Mesenchymal stem cell (in vitro differentiated cells and primary cell): Measurements from ENCODE around the gene FAM25A.
"Not testable (repeated sequence)": the region's sequence is repeated elsewhere in the genome, so short reads cannot be mapped to it uniquely, and the experiment has no call there.

ENCODE experiments used
- DNase-seq: peaks from one replicate; pipeline ENCODE4 v3.0.0-alpha.2; 2013
- H2AFZ ChIP-seq: one replicate; pipeline ENCODE4 v1.6.1; 2013; ENCODE audit warnings: low read depth, mild to moderate bottlenecking, control low read depth, inconsistent platforms, low read length, moderate library complexity
- H2AK5ac ChIP-seq: 2 replicates; pipeline ENCODE4 v1.6.1; 2013; ENCODE audit warnings: low read length, moderate library complexity, mild to moderate bottlenecking, inconsistent platforms; ENCODE audit not compliant: severe bottlenecking
- H2BK120ac ChIP-seq: one replicate; pipeline ENCODE4 v1.6.1; 2013; ENCODE audit warnings: low read depth, mild to moderate bottlenecking, inconsistent platforms, low read length, moderate library complexity
- H2BK12ac ChIP-seq, 2 experiments: one replicate each; pipeline ENCODE4 v1.6.1; 2013; ENCODE audit warnings: inconsistent platforms in 2 of 2, low read length in 2 of 2, mild to moderate bottlenecking in 2 of 2, moderate library complexity in 2 of 2, control low read depth in 1 of 2
- H2BK15ac ChIP-seq: one replicate; pipeline ENCODE4 v1.6.1; 2013; ENCODE audit warnings: mild to moderate bottlenecking, low read depth, inconsistent platforms; ENCODE audit not compliant: poor library complexity, severe bottlenecking
- H2BK5ac ChIP-seq: 2 replicates; pipeline ENCODE4 v1.6.1; 2013; ENCODE audit warnings: low read depth, mild to moderate bottlenecking, low read length, control low read depth, inconsistent platforms; ENCODE audit not compliant: poor library complexity, severe bottlenecking
- H3K14ac ChIP-seq, 2 experiments: one replicate each; pipeline ENCODE4 v1.6.1; 2013; ENCODE audit warnings: inconsistent platforms in 2 of 2, low read length in 2 of 2, control low read depth in 1 of 2, mild to moderate bottlenecking in 1 of 2, moderate library complexity in 1 of 2
- H3K18ac ChIP-seq, 2 experiments: one replicate each; pipeline ENCODE4 v1.6.1; 2013; ENCODE audit warnings: inconsistent platforms in 2 of 2, low read length in 2 of 2, control low read depth in 1 of 2, low read depth in 1 of 2, mild to moderate bottlenecking in 1 of 2
- H3K23ac ChIP-seq, 2 experiments: one replicate each; pipeline ENCODE4 v1.6.1; 2013; ENCODE audit warnings: inconsistent platforms in 2 of 2, low read length in 2 of 2, mild to moderate bottlenecking in 2 of 2, moderate library complexity in 2 of 2, control low read depth in 1 of 2
- H3K27ac ChIP-seq: 2 replicates; pipeline ENCODE4 v1.5.1; 2013; ENCODE audit warnings: mild to moderate bottlenecking, moderate library complexity, low read length, control low read depth, inconsistent platforms; ENCODE audit not compliant: poor library complexity, severe bottlenecking
- H3K27me3 ChIP-seq, 2 experiments: 2 replicates each; pipeline versions ENCODE4 v1.6.1 to v1.7.0; 2013; ENCODE audit warnings: low read length in 2 of 2, mild to moderate bottlenecking in 2 of 2, moderate library complexity in 2 of 2, control low read depth in 1 of 2, inconsistent platforms in 1 of 2; ENCODE audit not compliant: control insufficient read depth in 1 of 2, insufficient read depth in 1 of 2
- H3K36me3 ChIP-seq, 2 experiments: 2 replicates each; pipeline versions ENCODE4 v1.6.1 to v1.7.0; 2013; ENCODE audit warnings: low read length in 2 of 2, control low read depth in 1 of 2, inconsistent platforms in 1 of 2, low read depth in 1 of 2, mild to moderate bottlenecking in 1 of 2; ENCODE audit not compliant: insufficient read depth in 2 of 2, control insufficient read depth in 1 of 2
- H3K4ac ChIP-seq, 2 experiments: one replicate each; pipeline ENCODE4 v1.6.1; 2013; ENCODE audit warnings: inconsistent platforms in 2 of 2, low read length in 2 of 2, mild to moderate bottlenecking in 2 of 2, moderate library complexity in 2 of 2, control low read depth in 1 of 2, low read depth in 1 of 2
- H3K4me1 ChIP-seq: 2 replicates; pipeline ENCODE4 v1.6.1; 2013; ENCODE audit warnings: low read depth, low read length, control low read depth; ENCODE audit not compliant: control insufficient read depth, insufficient read depth
- H3K4me2 ChIP-seq: 2 replicates; pipeline ENCODE4 v1.6.1; 2013; ENCODE audit warnings: low read length, mild to moderate bottlenecking, inconsistent platforms; ENCODE audit not compliant: poor library complexity, severe bottlenecking
- H3K4me3 ChIP-seq, 2 experiments: 2 replicates each; pipeline versions ENCODE4 v1.5.1 to v1.7.0; 2013; ENCODE audit warnings: low read length in 2 of 2, mild to moderate bottlenecking in 2 of 2, control low read depth in 1 of 2, low read depth in 1 of 2; ENCODE audit not compliant: insufficient read depth in 1 of 2
- H3K79me1 ChIP-seq: replicated peaks from 2 replicates; pipeline ENCODE4 v1.6.1; 2013; ENCODE audit warnings: mild to moderate bottlenecking, control low read depth, low read length, inconsistent platforms; ENCODE audit not compliant: poor library complexity, severe bottlenecking
- H3K9ac ChIP-seq: 2 replicates; pipeline ENCODE4 v1.7.0; 2013; ENCODE audit warnings: mild to moderate bottlenecking, low read length, moderate library complexity
- H3K9me3 ChIP-seq: 2 replicates; pipeline ENCODE4 v1.7.0; 2013; ENCODE audit warnings: mild to moderate bottlenecking, low read length; ENCODE audit not compliant: control insufficient read depth
- H4K8ac ChIP-seq: one replicate; pipeline ENCODE4 v1.6.1; 2013; ENCODE audit warnings: inconsistent platforms, mild to moderate bottlenecking, low read length, moderate library complexity
- H4K91ac ChIP-seq: one replicate; pipeline ENCODE4 v1.6.1; 2013; ENCODE audit warnings: mild to moderate bottlenecking, low read length, inconsistent platforms
- WGBS: methylation state at CpG from one replicate; pipeline ENCODE4 v1.1.7; 2013; ENCODE audit warnings: mixed read lengths; 5-methylcytosine and 5-hydroxymethylcytosine counted together

FAM25A gene

DNA sequence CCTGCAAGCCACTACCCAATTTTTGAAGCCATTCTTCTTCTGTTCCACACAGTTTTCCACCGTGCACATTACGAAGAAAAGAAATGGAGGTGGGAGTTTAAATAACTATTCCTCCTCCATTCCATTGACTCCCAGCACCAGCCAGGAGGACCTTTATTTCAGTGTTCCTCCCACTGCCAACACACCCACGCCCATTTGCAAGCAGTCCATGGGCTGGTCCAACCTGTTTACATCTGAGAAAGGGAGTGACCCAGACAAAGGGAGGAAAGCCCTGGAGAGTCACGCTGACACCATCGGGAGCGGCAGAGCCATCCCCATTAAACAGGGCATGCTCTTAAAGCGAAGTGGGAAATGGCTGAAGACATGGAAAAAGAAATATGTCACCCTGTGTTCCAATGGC is 11.8 kb upstream of the FAM25A start:
- H3K4me1 ChIP-seq, H2BK15ac ChIP-seq, H2AFZ ChIP-seq, H3K14ac ChIP-seq, H2BK5ac ChIP-seq, H3K36me3 ChIP-seq, H2BK120ac ChIP-seq, H3K18ac ChIP-seq, H3K79me1 ChIP-seq, H2AK5ac ChIP-seq, H3K9ac ChIP-seq, H2BK12ac ChIP-seq, H3K9me3 ChIP-seq, H4K91ac ChIP-seq, H3K4me2 ChIP-seq, H3K4me3 ChIP-seq, H3K27me3 ChIP-seq, DNase-seq, H4K8ac ChIP-seq, H3K4ac ChIP-seq, H3K27ac ChIP-seq, H3K23ac ChIP-seq: not testable (repeated sequence)
- WGBS = 98% methylated on average over 3 of the region's 7 CpGs

- not testable (repeated sequence) for H2BK5ac ChIP-seq, H3K4me3 ChIP-seq, H3K9me3 ChIP-seq, H3K4ac ChIP-seq, H3K79me1 ChIP-seq, H2AFZ ChIP-seq, H3K36me3 ChIP-seq, H3K4me2 ChIP-seq, DNase-seq, H3K9ac ChIP-seq, H3K14ac ChIP-seq, H3K23ac ChIP-seq, H4K91ac ChIP-seq, H2BK15ac ChIP-seq, H2AK5ac ChIP-seq, H4K8ac ChIP-seq, H3K27me3 ChIP-seq, H3K27ac ChIP-seq, H3K18ac ChIP-seq, H2BK120ac ChIP-seq, H3K4me1 ChIP-seq, H2BK12ac ChIP-seq
- WGBS = 95% methylated on average over 12 of the region's 18 CpGs
Observed at GRCh38 chr10:87009134-87009696, 10.9 kb upstream of the FAM25A start.

DNA sequence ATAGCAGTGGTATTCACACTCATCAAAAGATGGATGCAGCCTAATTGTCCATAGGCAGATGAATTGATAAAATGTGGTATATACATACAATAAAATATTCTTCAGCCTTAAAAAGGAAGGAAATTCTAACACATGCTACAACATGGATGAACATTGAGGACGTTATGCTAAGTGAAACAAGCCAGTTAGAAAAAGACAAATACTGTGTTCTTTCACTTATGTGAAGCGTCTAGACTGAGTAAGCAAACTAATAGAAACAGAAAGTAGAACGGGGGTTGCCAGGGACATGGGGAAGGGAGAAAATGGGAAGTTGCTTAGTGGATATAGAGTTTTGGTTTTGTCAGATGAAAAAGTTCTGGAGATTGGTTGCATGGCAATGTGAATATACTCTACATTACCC is 6.6 kb upstream of the FAM25A start:
- not testable (repeated sequence) for H2BK5ac ChIP-seq, H3K4me1 ChIP-seq, DNase-seq, H3K23ac ChIP-seq, H3K18ac ChIP-seq, H3K27me3 ChIP-seq, H2BK120ac ChIP-seq, H4K91ac ChIP-seq, H3K9ac ChIP-seq, H3K79me1 ChIP-seq, H3K9me3 ChIP-seq, H2BK15ac ChIP-seq, H4K8ac ChIP-seq, H3K27ac ChIP-seq, H2BK12ac ChIP-seq, H3K4me3 ChIP-seq, H3K14ac ChIP-seq, H3K36me3 ChIP-seq, H2AK5ac ChIP-seq, H3K4me2 ChIP-seq, H3K4ac ChIP-seq, H2AFZ ChIP-seq
- no CpG with 5 or more reads among the region's 3 CpGs for WGBS

DNA sequence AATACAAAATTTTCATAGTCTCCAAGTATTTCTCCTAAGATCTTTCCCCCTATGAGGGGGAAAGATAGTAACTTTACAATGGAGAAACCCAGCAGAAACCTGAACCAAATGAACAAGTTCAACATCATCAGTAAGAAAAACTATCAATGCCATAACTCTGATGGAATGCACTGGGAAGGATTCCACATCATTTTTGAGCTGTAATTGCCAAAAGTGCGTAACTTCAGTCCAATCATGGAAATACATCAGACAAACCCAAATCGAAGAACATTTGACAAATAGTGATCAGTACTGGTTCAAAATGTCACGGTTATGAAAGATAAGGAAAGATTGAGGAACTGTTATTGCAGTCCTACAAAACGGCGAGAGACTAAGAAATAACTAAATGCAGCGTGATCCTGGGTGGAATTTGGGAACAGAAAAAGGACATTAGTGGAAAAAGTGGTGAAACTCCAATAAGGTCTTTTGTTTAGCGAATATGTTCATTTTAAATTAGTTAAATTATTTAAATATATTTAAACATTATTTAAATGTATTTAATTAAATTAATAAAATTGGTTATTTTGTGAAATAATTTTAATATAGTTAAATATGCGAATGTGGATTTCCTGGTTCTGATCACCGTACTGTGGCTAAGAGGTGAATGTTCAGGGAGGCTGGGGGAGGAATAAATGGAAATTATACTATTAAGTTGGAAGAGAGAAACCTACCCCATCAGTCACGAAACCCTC is 4.9 kb upstream of the FAM25A start:
- not testable (repeated sequence) for H3K23ac ChIP-seq, H2BK12ac ChIP-seq, H3K9ac ChIP-seq, H4K91ac ChIP-seq, H2BK5ac ChIP-seq, H3K14ac ChIP-seq, H4K8ac ChIP-seq, H3K4ac ChIP-seq, H3K27me3 ChIP-seq, H3K27ac ChIP-seq, DNase-seq, H3K4me1 ChIP-seq, H2BK120ac ChIP-seq, H3K4me3 ChIP-seq, H2BK15ac ChIP-seq, H2AK5ac ChIP-seq, H3K36me3 ChIP-seq, H3K9me3 ChIP-seq, H3K4me2 ChIP-seq, H3K18ac ChIP-seq, H3K79me1 ChIP-seq, H2AFZ ChIP-seq
- WGBS = 96% methylated on average over 3 of the region's 10 CpGs
